Measurements from ENCODE around the gene RBMS3. TPM values are rescaled to one million over a fixed set of nuclear protein-coding genes. Genes with fewer than 3 reads are reported as not detected.

RBMS3 gene
- total RNA-seq, 4 donors from 2014 or later = 116 to 171 (median 152) TPM

DNA sequence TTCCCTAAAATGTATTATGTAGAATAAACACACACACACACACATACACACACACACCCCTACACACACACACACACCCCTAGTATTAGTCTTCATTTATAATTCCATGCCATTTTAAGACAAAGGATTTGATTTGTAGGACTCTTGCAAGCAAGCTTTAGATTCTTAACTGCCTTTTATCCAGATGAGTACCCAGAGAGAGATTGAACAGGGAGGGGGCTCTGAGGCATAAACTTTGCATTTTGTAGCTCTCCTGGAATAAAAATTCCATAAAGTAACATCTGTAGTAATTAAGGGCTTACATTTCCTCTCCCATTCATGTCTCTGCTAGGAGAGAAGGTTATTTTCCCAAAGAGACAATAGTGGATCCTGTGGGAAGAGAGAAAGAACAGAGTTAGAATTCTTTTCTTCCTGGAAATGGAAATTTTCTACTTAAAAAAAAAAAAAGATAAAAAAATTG is 479.4 kb downstream of the RBMS3 start:
- H3K27me3 ChIP-seq = no peaks in the 10 kb centered on the region
- H3K4me1 ChIP-seq = peaks cover 47 to 61% of the 10 kb centered on the region in 2 donors
- no peak overlapping the region for H3K4me3 ChIP-seq (replicated peaks in 1 of 3)
- TF ChIP-seq POLR2A (IDR thresholded peaks at IDR 0.05) = no peak
- TF ChIP-seq, protein P1, sequence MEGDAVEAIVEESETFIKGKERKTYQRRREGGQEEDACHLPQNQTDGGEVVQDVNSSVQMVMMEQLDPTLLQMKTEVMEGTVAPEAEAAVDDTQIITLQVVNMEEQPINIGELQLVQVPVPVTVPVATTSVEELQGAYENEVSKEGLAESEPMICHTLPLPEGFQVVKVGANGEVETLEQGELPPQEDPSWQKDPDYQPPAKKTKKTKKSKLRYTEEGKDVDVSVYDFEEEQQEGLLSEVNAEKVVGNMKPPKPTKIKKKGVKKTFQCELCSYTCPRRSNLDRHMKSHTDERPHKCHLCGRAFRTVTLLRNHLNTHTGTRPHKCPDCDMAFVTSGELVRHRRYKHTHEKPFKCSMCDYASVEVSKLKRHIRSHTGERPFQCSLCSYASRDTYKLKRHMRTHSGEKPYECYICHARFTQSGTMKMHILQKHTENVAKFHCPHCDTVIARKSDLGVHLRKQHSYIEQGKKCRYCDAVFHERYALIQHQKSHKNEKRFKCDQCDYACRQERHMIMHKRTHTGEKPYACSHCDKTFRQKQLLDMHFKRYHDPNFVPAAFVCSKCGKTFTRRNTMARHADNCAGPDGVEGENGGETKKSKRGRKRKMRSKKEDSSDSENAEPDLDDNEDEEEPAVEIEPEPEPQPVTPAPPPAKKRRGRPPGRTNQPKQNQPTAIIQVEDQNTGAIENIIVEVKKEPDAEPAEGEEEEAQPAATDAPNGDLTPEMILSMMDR (IDR thresholded peaks at IDR 0.05) = no peak
- DNase-seq = no peak
- intact Hi-C loops (cut with DNase I) = loop anchor here (10.0 kb wide), 1 partner anchor 245 kb away; no protein-coding TSS in a partner anchor
- H3K36me3 ChIP-seq = no peaks in the 10 kb centered on the region
- H3K9me3 ChIP-seq = no peaks in the 10 kb centered on the region
- peak overlapping the region; percentile 35 to 79 (median 57) for H3K27ac ChIP-seq

DNA sequence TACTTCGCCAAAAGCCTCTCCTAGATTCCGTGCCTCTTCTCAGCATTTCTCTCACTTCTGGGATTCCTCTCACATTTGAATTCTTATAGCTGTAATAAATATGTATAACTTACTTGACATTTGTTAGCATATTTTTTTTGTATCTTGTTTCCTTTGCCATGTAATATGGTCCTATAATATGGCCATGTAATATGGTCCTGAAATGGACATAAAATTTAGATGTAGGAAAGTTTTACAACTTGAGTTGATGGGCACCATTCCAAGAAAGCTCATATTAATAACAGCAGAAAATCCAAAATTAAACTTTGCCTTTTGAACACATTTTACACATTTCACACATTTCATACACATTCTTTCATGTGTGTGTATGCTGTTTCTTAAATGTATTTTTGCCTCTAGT is 480.6 kb downstream of the RBMS3 start:
- H3K4me1 ChIP-seq = peaks cover 40 to 49% of the 10 kb centered on the region in 2 donors
- intact Hi-C loops (cut with DNase I) = loop anchor here (10.0 kb wide), 1 partner anchor 247 kb away; no protein-coding TSS in a partner anchor
- no peak overlapping the region for H3K27ac ChIP-seq

DNA sequence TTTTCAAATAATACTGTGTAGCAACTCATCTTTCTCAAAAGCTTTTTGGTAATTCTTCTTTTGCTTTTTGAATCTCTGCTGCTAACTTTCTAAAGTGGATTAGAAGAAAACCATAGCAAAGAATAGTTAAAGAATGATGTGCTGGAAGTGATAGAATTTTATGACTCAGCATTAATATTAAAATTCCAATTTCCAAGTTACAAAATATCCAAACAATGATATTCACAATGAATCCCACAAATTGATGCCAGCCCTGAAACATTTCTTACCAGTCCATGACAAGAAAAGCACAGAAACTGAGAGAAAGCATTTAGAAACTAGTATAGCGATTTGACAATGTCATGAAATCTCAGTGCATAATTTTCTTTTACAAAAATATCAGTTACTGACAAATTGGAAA is 482.2 kb downstream of the RBMS3 start:
- Histone ChIP-seq H3K9me3 (no peaks in the 10 kb centered on the region), H3K36me3 (no peaks in the 10 kb centered on the region), H3K27ac (no peak overlapping the region), H3K4me3 (replicated peaks in 1 of 3) (no peak overlapping the region), H3K4me1 (peaks cover 24 to 33% of the 10 kb centered on the region in 2 donors), H3K27me3 (no peaks in the 10 kb centered on the region)
- intact Hi-C loops (cut with DNase I) = loop anchor here (10.0 kb wide), 1 partner anchor 248 kb away; no protein-coding TSS in a partner anchor
- TF ChIP-seq, protein P1 (IDR thresholded peaks at IDR 0.05) = no peak
- no peak for TF ChIP-seq POLR2A (IDR thresholded peaks at IDR 0.05)
- no peak for DNase-seq
- 97% methylated on average over 1 of the region's 1 CpG for WGBS, 2 donors

More for the DNA sequence above, 480.6 kb downstream of the RBMS3 start:
- H3K9me3 ChIP-seq = no peaks in the 10 kb centered on the region
- no peaks in the 10 kb centered on the region for H3K27me3 ChIP-seq
- H3K4me3 ChIP-seq (replicated peaks in 1 of 3) = no peak overlapping the region
- 95 to 97% methylated on average over 2 of the region's 2 CpGs for WGBS, 2 donors
- no peak for DNase-seq
- TF ChIP-seq POLR2A (IDR thresholded peaks at IDR 0.05) = no peak
- TF ChIP-seq, protein P1 (IDR thresholded peaks at IDR 0.05) = no peak
- H3K36me3 ChIP-seq = no peaks in the 10 kb centered on the region

DNA sequence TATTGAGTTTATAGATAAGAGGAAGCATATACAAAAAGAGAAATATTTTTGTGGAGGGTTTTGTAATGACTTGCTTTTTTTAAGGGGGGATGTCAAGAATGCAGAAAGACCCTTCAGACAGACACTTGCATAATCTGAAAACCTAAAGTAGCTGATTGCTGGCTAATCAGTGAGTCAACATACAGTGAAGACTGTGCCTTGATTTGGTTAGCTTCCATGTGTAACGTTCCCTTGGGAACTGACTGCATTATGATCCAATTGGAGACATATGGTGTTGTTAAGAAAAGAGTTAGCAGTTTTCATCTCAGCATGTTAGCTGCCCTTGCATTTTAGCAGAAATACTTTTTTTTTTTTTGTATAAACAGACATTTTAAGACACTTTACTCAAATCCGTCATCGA is 483.2 kb downstream of the RBMS3 start:
- intact Hi-C loops (cut with DNase I) = loop anchor here (10.0 kb wide), 1 partner anchor 249 kb away; no protein-coding TSS in a partner anchor
- no peak overlapping the region for H3K4me3 ChIP-seq (replicated peaks in 1 of 3)
- H3K9me3 ChIP-seq = no peaks in the 10 kb centered on the region
- no peak overlapping the region for H3K27ac ChIP-seq
- H3K4me1 ChIP-seq = peaks cover 15 to 23% of the 10 kb centered on the region in 2 donors
- no peak for DNase-seq
- TF ChIP-seq, protein P1 (IDR thresholded peaks at IDR 0.05) = no peak
- TF ChIP-seq POLR2A (IDR thresholded peaks at IDR 0.05) = no peak
- 78 to 82% methylated on average over 3 of the region's 3 CpGs for WGBS, 2 donors
- no peaks in the 10 kb centered on the region for H3K27me3 ChIP-seq
- H3K36me3 ChIP-seq = no peaks in the 10 kb centered on the region

DNA sequence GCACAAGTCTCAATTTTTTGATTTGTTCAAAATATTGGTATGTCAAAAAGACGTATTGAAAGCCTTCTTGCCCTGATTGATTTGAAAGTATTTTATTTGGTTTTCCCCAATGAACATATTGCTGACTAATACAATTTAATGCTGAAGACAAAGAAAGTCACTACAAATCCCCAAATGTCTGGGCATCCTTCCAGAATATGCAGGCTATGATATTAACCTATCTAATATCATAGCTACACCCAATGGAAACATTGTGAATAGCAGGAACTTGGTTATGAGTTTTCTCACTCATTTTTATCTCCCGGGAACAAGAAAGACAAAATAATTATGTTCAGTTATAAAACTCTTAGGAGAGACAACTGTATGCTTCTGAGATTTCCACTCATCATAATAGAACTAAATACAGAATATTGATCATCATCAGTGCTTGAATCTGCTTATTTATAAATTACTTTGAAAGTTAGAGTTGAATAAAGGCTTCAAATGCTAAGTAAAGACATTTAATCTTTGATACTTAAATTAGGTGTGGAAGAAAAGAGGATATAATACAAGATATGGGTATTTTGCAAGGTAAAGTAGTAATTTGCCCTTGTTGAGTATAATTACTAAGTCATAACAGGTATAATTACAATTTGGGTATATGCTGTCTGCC is 483.9 kb downstream of the RBMS3 start:
- intact Hi-C loops (cut with DNase I) = loop anchor here (10.0 kb wide), 1 partner anchor 250 kb away; no protein-coding TSS in a partner anchor

More for the DNA sequence above, 483.9 kb downstream of the RBMS3 start:
- 60 to 64% methylated on average over 2 of the region's 2 CpGs for WGBS, 2 donors
- Histone ChIP-seq H3K27ac (no peak overlapping the region), H3K9me3 (no peaks in the 10 kb centered on the region), H3K4me1 (peaks cover 8 to 17% of the 10 kb centered on the region in 2 donors), H3K4me3 (replicated peaks in 1 of 3) (no peak overlapping the region), H3K27me3 (no peaks in the 10 kb centered on the region), H3K36me3 (no peaks in the 10 kb centered on the region)
- TF ChIP-seq POLR2A (IDR thresholded peaks at IDR 0.05) = no peak
- TF ChIP-seq, protein P1 (IDR thresholded peaks at IDR 0.05) = peak in 5 of 6 experiments; percentile 21 to 78 (median 62)
- DNase-seq = peak in 1 of 2 donors; percentile 8

All from thyroid gland (tissue), 4 donors.